Lower leg skin (tissue), 3 donors: ENCODE data around the gene PLK3.
"Not testable (repeated sequence)": the region's sequence is repeated elsewhere in the genome, so short reads cannot be mapped to it uniquely, and the experiment has no call there.

Source experiments
- CTCF ChIP-seq, 3 donors: fragments of 450-650 bp; IDR thresholded peaks; one replicate each; pipeline ENCODE4 v1.5.1; 2016; ENCODE audit warnings: antibody characterized with exemption in 3 of 3, mild to moderate bottlenecking in 3 of 3, moderate library complexity in 2 of 3
- POLR2A ChIP-seq, 2 donors: fragments of 450-650 bp; IDR thresholded peaks; one replicate each; pipeline ENCODE4 v1.6.1; 2016 to 2017; ENCODE audit warnings: antibody characterized with exemption in 2 of 2, mild to moderate bottlenecking in 1 of 2, moderate library complexity in 1 of 2

GRCh38 chr1:44810762-44811105, 10.6 kb downstream of the PLK3 start:
- TF ChIP-seq POLR2A, CTCF (IDR thresholded peaks at IDR 0.05): not testable (repeated sequence)
